Endothelial cell of umbilical vein (primary cell): ENCODE measurements around the gene SEMA4G.

Experiments
- POLR2AphosphoS5 ChIP-seq: IDR thresholded peaks from 2 replicates; pipeline ENCODE4 v1.6.1; 2012; ENCODE audit warnings: low read depth, mild to moderate bottlenecking, control low read depth, low read length, moderate library complexity; ENCODE audit not compliant: insufficient read depth
- TF ChIP-seq, protein P1 (sequence below), 2 donors: IDR thresholded peaks; 1 replicate in 1 of 2; 2 replicates in 1 of 2; pipeline ENCODE4 v1.5.1; 2011; ENCODE audit warnings: low read length in 2 of 2, mild to moderate bottlenecking in 2 of 2, moderate library complexity in 2 of 2, control low read depth in 1 of 2, inconsistent platforms in 1 of 2, low read depth in 1 of 2; ENCODE audit not compliant: insufficient read depth in 1 of 2; ENCODE audit errors: extremely low read depth in 1 of 2

DNA sequence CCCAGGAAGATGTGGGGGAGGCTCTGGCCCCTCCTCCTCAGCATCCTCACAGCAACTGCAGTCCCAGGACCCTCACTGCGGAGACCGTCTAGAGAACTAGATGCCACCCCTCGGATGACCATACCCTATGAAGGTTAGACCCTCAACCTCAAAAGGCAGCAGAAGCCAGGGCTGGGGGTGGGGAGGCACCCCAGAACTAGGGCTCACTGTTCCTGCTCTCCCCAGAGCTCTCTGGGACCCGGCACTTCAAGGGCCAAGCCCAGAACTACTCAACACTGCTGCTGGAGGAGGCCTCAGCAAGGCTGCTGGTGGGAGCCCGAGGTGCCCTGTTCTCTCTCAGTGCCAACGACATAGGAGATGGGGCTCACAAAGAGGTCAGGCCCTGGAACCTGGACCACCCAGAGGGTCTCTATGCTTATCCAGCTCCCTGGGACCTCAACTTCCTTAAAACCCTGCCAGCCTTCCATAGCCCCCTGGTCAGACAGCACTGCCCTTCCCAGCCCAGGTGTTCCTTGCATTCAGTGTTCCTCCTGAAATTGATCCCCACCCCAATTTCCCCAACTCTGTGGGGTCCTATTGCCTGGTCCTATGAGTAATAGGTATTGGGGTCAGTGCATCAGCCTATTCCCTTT is 3.7 kb downstream of the SEMA4G start:
- TF ChIP-seq, protein P1, sequence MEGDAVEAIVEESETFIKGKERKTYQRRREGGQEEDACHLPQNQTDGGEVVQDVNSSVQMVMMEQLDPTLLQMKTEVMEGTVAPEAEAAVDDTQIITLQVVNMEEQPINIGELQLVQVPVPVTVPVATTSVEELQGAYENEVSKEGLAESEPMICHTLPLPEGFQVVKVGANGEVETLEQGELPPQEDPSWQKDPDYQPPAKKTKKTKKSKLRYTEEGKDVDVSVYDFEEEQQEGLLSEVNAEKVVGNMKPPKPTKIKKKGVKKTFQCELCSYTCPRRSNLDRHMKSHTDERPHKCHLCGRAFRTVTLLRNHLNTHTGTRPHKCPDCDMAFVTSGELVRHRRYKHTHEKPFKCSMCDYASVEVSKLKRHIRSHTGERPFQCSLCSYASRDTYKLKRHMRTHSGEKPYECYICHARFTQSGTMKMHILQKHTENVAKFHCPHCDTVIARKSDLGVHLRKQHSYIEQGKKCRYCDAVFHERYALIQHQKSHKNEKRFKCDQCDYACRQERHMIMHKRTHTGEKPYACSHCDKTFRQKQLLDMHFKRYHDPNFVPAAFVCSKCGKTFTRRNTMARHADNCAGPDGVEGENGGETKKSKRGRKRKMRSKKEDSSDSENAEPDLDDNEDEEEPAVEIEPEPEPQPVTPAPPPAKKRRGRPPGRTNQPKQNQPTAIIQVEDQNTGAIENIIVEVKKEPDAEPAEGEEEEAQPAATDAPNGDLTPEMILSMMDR (IDR thresholded peaks at IDR 0.05; ENCODE audit: extremely low read depth in 1 of 2, insufficient read depth in 1 of 2, low read depth in 1 of 2, low read length in 2 of 2) = no peak
- TF ChIP-seq POLR2AphosphoS5 = no peak
